Neutrophil (primary cell): ENCODE results near the gene TBC1D5.

Source experiments
- H3K27ac ChIP-seq: fragments of 200-600 bp; sonication (generic); 2 replicates; pipeline ENCODE4 v1.5.1; 2016; ENCODE audit warnings: mild to moderate bottlenecking, moderate library complexity
- H3K27me3 ChIP-seq: fragments of 200-600 bp; sonication (generic); 2 replicates; pipeline ENCODE4 v1.6.0; 2016; ENCODE audit warnings: mild to moderate bottlenecking
- H3K36me3 ChIP-seq: fragments of 200-600 bp; sonication (generic); 2 replicates; pipeline ENCODE4 v1.5.1; 2017
- H3K4me1 ChIP-seq, 2 experiments: fragments of 200-600 bp in 1 of 2; sonication (generic) in 1 of 2; 1 replicate in 1 of 2; 2 replicates in 1 of 2; pipeline versions ENCODE4 v1.5.1 to v1.6.1; 2013 to 2016; ENCODE audit warnings: low read depth in 1 of 2, low read length in 1 of 2, mild to moderate bottlenecking in 1 of 2, moderate library complexity in 1 of 2; ENCODE audit not compliant: control insufficient read depth in 1 of 2, insufficient read depth in 1 of 2
- H3K4me3 ChIP-seq, 2 experiments: fragments of 200-600 bp in 1 of 2; sonication (generic) in 1 of 2; 1 replicate in 1 of 2; 2 replicates in 1 of 2; pipeline ENCODE4 v1.5.1; 2013 to 2016; ENCODE audit warnings: low read depth in 1 of 2, low read length in 1 of 2, mild to moderate bottlenecking in 1 of 2, moderate library complexity in 1 of 2
- H3K9me3 ChIP-seq: fragments of 200-600 bp; sonication (generic); 2 replicates; pipeline ENCODE4 v1.5.1; 2016
- TF ChIP-seq, protein P1 (sequence below): fragments of 200-600 bp; sonication (generic); IDR thresholded peaks from 2 replicates; pipeline ENCODE4 v1.5.1; 2016; ENCODE audit warnings: antibody characterized with exemption

TBC1D5 gene

GRCh38 chr3:17181413-17181907, 561.0 kb downstream of the TBC1D5 start:
- TF ChIP-seq, protein P1, sequence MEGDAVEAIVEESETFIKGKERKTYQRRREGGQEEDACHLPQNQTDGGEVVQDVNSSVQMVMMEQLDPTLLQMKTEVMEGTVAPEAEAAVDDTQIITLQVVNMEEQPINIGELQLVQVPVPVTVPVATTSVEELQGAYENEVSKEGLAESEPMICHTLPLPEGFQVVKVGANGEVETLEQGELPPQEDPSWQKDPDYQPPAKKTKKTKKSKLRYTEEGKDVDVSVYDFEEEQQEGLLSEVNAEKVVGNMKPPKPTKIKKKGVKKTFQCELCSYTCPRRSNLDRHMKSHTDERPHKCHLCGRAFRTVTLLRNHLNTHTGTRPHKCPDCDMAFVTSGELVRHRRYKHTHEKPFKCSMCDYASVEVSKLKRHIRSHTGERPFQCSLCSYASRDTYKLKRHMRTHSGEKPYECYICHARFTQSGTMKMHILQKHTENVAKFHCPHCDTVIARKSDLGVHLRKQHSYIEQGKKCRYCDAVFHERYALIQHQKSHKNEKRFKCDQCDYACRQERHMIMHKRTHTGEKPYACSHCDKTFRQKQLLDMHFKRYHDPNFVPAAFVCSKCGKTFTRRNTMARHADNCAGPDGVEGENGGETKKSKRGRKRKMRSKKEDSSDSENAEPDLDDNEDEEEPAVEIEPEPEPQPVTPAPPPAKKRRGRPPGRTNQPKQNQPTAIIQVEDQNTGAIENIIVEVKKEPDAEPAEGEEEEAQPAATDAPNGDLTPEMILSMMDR: no peak
- H3K4me3 ChIP-seq: no peak overlapping the region

DNA sequence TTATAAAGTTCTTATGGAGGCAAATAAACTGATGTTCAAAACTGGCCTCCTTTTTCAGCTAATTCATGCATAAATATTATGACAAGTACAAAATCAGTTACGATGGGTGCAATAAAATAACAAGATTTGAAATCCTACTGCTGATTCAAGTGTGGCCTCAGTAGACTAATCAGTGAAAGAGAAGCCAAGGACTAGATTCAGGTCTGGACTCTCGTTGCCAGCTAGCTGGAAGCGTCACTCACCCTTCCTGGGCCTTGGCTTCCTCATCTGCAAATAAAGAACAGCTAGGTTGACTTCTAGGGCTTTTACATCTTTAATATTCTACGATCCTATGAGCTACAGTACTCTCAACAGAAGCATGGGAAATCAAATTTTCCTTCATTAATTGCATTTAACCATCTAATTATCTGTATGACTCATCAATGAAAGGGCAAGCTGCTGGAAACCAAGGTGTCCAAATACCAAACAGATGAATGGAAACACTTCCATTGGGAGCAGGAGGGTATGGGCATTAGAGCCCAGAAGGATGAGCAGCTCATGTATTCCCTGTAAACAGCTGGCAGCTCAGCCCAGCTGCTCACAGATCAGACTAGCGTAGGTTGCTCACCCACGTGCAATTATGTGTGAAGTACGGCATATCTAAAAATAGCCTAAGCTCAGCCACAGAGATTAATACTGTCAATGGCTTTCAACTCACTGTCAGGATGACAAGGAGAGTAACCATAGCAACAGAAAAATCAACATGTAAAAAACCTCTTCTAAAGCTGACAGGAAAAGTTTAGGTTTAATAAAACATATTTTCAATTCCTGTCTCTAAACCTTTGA, 562.8 kb downstream of the TBC1D5 start:
- Histone ChIP-seq H3K4me3 (no peak overlapping the region), H3K4me1 (no peaks in the 10 kb centered on the region)
- TF ChIP-seq, protein P1: no peak

More at GRCh38 chr3:17181413-17181907, 561.0 kb downstream of the TBC1D5 start:
- Histone ChIP-seq H3K27ac (no peak overlapping the region), H3K9me3 (no peaks in the 10 kb centered on the region), H3K27me3 (no peaks in the 10 kb centered on the region), H3K4me1 (no peaks in the 10 kb centered on the region), H3K36me3 (peaks cover 23% of the 10 kb centered on the region)

DNA sequence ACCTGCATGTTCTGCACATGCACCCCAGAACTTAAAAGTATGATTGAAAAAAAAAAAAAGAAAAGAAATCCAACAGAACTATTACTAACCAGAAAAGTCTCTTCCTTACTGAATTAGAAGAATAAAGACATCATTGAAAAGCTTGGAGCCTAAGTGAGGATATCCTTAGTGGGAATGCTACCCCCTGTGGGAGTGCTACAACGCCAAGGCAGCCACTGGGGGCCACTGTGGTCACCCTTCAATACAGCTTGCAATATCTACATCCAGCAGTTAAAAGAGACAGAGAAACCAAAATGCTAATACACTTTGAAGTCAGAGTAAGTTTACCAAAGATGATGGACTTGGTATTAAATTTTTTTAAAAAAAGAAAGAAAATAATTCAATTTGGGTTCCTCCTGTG, 565.7 kb downstream of the TBC1D5 start:
- TF ChIP-seq, protein P1: no peak
- Histone ChIP-seq H3K4me3 (no peak overlapping the region), H3K36me3 (peaks cover 10% of the 10 kb centered on the region), H3K4me1 (no peaks in the 10 kb centered on the region), H3K27me3 (no peaks in the 10 kb centered on the region), H3K9me3 (no peaks in the 10 kb centered on the region), H3K27ac (no peak overlapping the region)

More for the DNA sequence above, 562.8 kb downstream of the TBC1D5 start:
- H3K27ac ChIP-seq: no peak overlapping the region
- H3K27me3 ChIP-seq: no peaks in the 10 kb centered on the region
- peaks cover 18% of the 10 kb centered on the region for H3K36me3 ChIP-seq
- H3K9me3 ChIP-seq: no peaks in the 10 kb centered on the region

- Histone ChIP-seq H3K4me3 (no peak overlapping the region), H3K36me3 (peaks cover 14% of the 10 kb centered on the region), H3K27ac (no peak overlapping the region), H3K9me3 (no peaks in the 10 kb centered on the region), H3K27me3 (no peaks in the 10 kb centered on the region), H3K4me1 (no peaks in the 10 kb centered on the region)
- TF ChIP-seq, protein P1: no peak
Measured at GRCh38 chr3:17175187-17175807, 567.1 kb downstream of the TBC1D5 start.

DNA sequence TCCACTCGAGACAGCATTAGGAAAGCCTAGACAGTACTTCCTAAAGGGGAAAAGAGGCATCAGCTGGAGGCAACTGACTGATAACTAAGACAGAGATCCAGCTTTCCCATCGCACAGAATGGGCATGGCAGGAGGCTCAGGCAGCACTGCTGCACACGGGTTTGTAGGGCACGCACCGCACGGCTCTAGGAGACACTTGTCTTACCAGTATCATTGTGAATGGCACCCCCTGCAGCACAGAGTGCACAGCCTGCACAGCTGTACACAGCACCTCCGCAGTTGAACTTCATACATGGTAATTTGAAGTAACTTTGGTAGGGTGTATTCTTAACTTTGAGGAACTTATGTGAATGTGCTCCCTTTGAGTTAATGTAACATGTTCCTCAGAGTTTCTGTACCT, 576.1 kb downstream of the TBC1D5 start:
- Histone ChIP-seq H3K27me3 (no peaks in the 10 kb centered on the region), H3K27ac (no peak overlapping the region), H3K4me1 (no peaks in the 10 kb centered on the region), H3K36me3 (peaks cover 66% of the 10 kb centered on the region), H3K4me3 (no peak overlapping the region), H3K9me3 (no peaks in the 10 kb centered on the region)
- TF ChIP-seq, protein P1: no peak
